HCT116 (cell line): ENCODE results near the gene COL20A1. TPM values are rescaled to one million over a fixed set of nuclear protein-coding genes. Genes with fewer than 3 reads are reported as not detected.

Experiments used
- ATAC-seq: fragments of 200-7000 bp; cut with Tn5 transposase; 2 replicates; pipeline ENCODE4 v1.9.1; 2020; ENCODE audit warnings: mild to moderate bottlenecking, moderate library complexity
- BruUV-seq: library from RNA; stranded (reverse); fragments of 400-500 nt; replicated peaks from 2 replicates; lab custom pipeline; 2021; lab: Mats Ljungman, UMichigan
- CTCF ChIA-PET: fragments of 300-600 bp; sonication (Branson Sonifier 250); formaldehyde crosslinking; loops from one replicate; lab custom pipeline; 2021; ENCODE audit warnings: antibody characterized with exemption; lab: Charles Lee
- POLR2A ChIA-PET: fragments of 300-600, 350-600 bp; sonication (Branson Sonifier 250); formaldehyde crosslinking; loops from one replicate; lab custom pipeline; 2021; ENCODE audit warnings: antibody characterized with exemption; lab: Charles Lee
- RAD21 ChIA-PET, 2 experiments: fragments of 300-600 bp; sonication (Branson Sonifier 250); formaldehyde crosslinking; loops; one replicate each; lab custom pipeline; 2023; ENCODE audit warnings: low total read pairs in 2 of 2; ENCODE audit not compliant: uncharacterized antibody in 2 of 2, unreplicated experiment in 2 of 2, low non-redundant PET in 1 of 2; lab: Charles Lee
- DNase-seq: peaks from one replicate; pipeline ENCODE4 v3.0.0-alpha.2; 2010; ENCODE audit warnings: low read depth, low spot score
- H2AFZ ChIP-seq: fragments of 200-600 bp; shearing (Covaris generic), sonication (generic); 2 replicates; pipeline ENCODE4 v1.6.1; 2017; ENCODE audit warnings: low read depth, mixed run types, mixed read lengths, antibody characterized with exemption, low read length; ENCODE audit not compliant: poor library complexity, severe bottlenecking
- H3K27ac ChIP-seq: 2 replicates; pipeline ENCODE4 v1.5.1; 2012; ENCODE audit warnings: low read depth, low read length
- H3K27me3 ChIP-seq: fragments of 200-600 bp; sonication (generic); 2 replicates; pipeline ENCODE4 v1.6.1; 2016; ENCODE audit warnings: mixed run types, low read length, mixed read lengths; ENCODE audit not compliant: insufficient read depth
- H3K36me3 ChIP-seq, 2 experiments: fragments of 200-500 bp in 1 of 2; fragments of 200-600 bp in 1 of 2; sonication (Bioruptor generic) in 1 of 2; sonication (generic) in 1 of 2; 2 replicates each; pipeline versions ENCODE4 v1.5.1 to v1.6.1; 2014 to 2016; ENCODE audit warnings: low read length in 2 of 2, inconsistent platforms in 1 of 2, mixed read lengths in 1 of 2, mixed run types in 1 of 2; ENCODE audit not compliant: insufficient read depth in 2 of 2, control insufficient read depth in 1 of 2
- H3K4me1 ChIP-seq, 2 experiments: fragments of 200-600 bp in 1 of 2; sonication (generic) in 1 of 2; 2 replicates each; pipeline versions ENCODE4 v1.5.1 to v1.6.1; 2012 to 2017; ENCODE audit warnings: low read length in 2 of 2, inconsistent platforms in 1 of 2, mild to moderate bottlenecking in 1 of 2, mixed read lengths in 1 of 2, mixed run types in 1 of 2, moderate library complexity in 1 of 2; ENCODE audit not compliant: insufficient read depth in 2 of 2, control insufficient read depth in 1 of 2
- H3K4me2 ChIP-seq: fragments of 200-600 bp; sonication (generic); 2 replicates; pipeline ENCODE4 v1.6.1; 2017; ENCODE audit warnings: mixed run types, low read length, mixed read lengths
- H3K4me3 ChIP-seq, 2 experiments: fragments of 200-600 bp in 1 of 2; sonication (generic) in 1 of 2; replicated peaks in 1 of 2; 2 replicates each; pipeline ENCODE4 v1.5.1; 2011 to 2016; ENCODE audit warnings: low read length in 2 of 2, control low read depth in 1 of 2, low read depth in 1 of 2, mild to moderate bottlenecking in 1 of 2, mixed read lengths in 1 of 2, mixed run types in 1 of 2
- H3K79me2 ChIP-seq: fragments of 200-600 bp; sonication (generic); 2 replicates; pipeline ENCODE4 v1.6.1; 2017; ENCODE audit warnings: mild to moderate bottlenecking, mixed run types, low read length, moderate library complexity, mixed read lengths; ENCODE audit not compliant: insufficient read depth
- H3K9ac ChIP-seq: fragments of 200-600 bp; sonication (generic); 2 replicates; pipeline ENCODE4 v1.6.1; 2016; ENCODE audit warnings: low read length, mixed read lengths
- H3K9me2 ChIP-seq: fragments of 200-600 bp; sonication (generic), shearing (Covaris generic); 2 replicates; pipeline ENCODE4 v1.6.1; 2017; ENCODE audit warnings: mixed run types, mild to moderate bottlenecking, moderate library complexity; ENCODE audit not compliant: insufficient read depth
- H3K9me3 ChIP-seq, 2 experiments: fragments of 200-500 bp in 1 of 2; fragments of 200-600 bp in 1 of 2; sonication (Bioruptor generic) in 1 of 2; sonication (generic) in 1 of 2; 2 replicates each; pipeline ENCODE4 v1.6.1; 2014 to 2017; ENCODE audit warnings: low read length in 2 of 2, mixed read lengths in 2 of 2, inconsistent platforms in 1 of 2, low read depth in 1 of 2, mild to moderate bottlenecking in 1 of 2, mixed run types in 1 of 2, moderate library complexity in 1 of 2; ENCODE audit not compliant: control insufficient read depth in 1 of 2, insufficient read depth in 1 of 2
- H4K20me1 ChIP-seq: fragments of 200-600 bp; sonication (generic), shearing (Covaris generic); 2 replicates; pipeline ENCODE4 v1.6.1; 2017; ENCODE audit warnings: mixed run types, mild to moderate bottlenecking, moderate library complexity; ENCODE audit not compliant: insufficient read depth
- EGR1 ChIP-seq: IDR thresholded peaks from 2 replicates; pipeline ENCODE4 v1.6.1; 2012; ENCODE audit warnings: low read depth
- ELF1 ChIP-seq: IDR thresholded peaks from 2 replicates; pipeline ENCODE4 v1.6.1; 2012; ENCODE audit warnings: low read depth, borderline replicate concordance
- POLR2A ChIP-seq: IDR thresholded peaks from 2 replicates; pipeline ENCODE4 v1.7.0; 2011; ENCODE audit warnings: borderline replicate concordance; ENCODE audit not compliant: insufficient read depth, insufficient read length; ENCODE audit errors: extremely low read depth
- SIN3A ChIP-seq: IDR thresholded peaks from 2 replicates; pipeline ENCODE4 v1.6.1; 2012; ENCODE audit warnings: low read depth
- SP1 ChIP-seq: IDR thresholded peaks from 2 replicates; pipeline ENCODE4 v1.6.1; 2012; ENCODE audit warnings: low read depth
- SRF ChIP-seq: IDR thresholded peaks from 2 replicates; pipeline ENCODE4 v1.6.1; 2012; ENCODE audit warnings: low read depth
- TCF7L2 ChIP-seq: IDR thresholded peaks from 2 replicates; pipeline ENCODE4 v1.7.0; 2011; ENCODE audit warnings: borderline replicate concordance, inconsistent platforms; ENCODE audit not compliant: insufficient read depth, insufficient read length; ENCODE audit errors: extremely low read depth
- ZNF274 ChIP-seq: fragments of 200-500 bp; sonication (Bioruptor generic); IDR thresholded peaks from 2 replicates; pipeline ENCODE4 v1.6.1; 2014; ENCODE audit warnings: mild to moderate bottlenecking, low read depth, low read length, inconsistent platforms
- intact Hi-C: fragments of 100-400 bp; cut with micrococcal nuclease; formaldehyde crosslinking; loops from 2 replicates; pipeline ENCODE4 v1.10.0; 2022
- total RNA-seq: library from RNA; stranded (reverse); gene quantifications from one replicate; pipeline ENCODE4 v1.2.1, GENCODE V29; 2021; ENCODE audit not compliant: unreplicated experiment
- TF ChIP-seq, protein P1 (sequence below): IDR thresholded peaks from 2 replicates; pipeline ENCODE4 v1.6.1; 2012
- TF ChIP-seq, protein P2 (sequence below): IDR thresholded peaks from 2 replicates; pipeline ENCODE4 v1.6.1; 2012; ENCODE audit warnings: low read depth
- TF ChIP-seq, protein P3 (sequence below): IDR thresholded peaks from 2 replicates; pipeline ENCODE4 v1.6.1; 2012

The COL20A1 gene
- total RNA-seq, 1 experiment from 2014 or later = 0.34 TPM

- Histone ChIP-seq H3K9me3 (no peaks in the 10 kb centered on the region), H3K4me3 (no peak overlapping the region), H3K36me3 (no peaks in the 10 kb centered on the region), H3K27ac (no peak overlapping the region), H3K9me2 (no peaks in the 10 kb centered on the region), H2AFZ (no peak overlapping the region), H3K27me3 (0 out of 2 replicates have a peak, but pooled peaks cover 7% of the 10 kb centered on the region), H4K20me1 (no peaks in the 10 kb centered on the region), H3K79me2 (no peaks in the 10 kb centered on the region), H3K4me1 (no peaks in the 10 kb centered on the region), H3K4me2 (no peak overlapping the region), H3K9ac (no peak overlapping the region)
- ChIA-PET CTCF (interaction anchor here (0.8 to 3.1 kb wide), 4 partner anchors 73 to 665 kb away, joined by 3 to 55 read pairs (median 5); no protein-coding TSS in a partner anchor), RAD21 (interaction anchor here (2.2 to 2.3 kb wide), 2 partner anchors 74 kb away, joined by 5 to 9 read pairs; no protein-coding TSS in a partner anchor), POLR2A (no interaction called here)
- ATAC-seq (no peak), DNase-seq (no peak)
- intact Hi-C loops = no loop called here
- BruUV-seq = no TSS peak
- TF ChIP-seq, protein P1, sequence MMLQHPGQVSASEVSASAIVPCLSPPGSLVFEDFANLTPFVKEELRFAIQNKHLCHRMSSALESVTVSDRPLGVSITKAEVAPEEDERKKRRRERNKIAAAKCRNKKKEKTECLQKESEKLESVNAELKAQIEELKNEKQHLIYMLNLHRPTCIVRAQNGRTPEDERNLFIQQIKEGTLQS = no peak
- TF ChIP-seq POLR2A (no peak), SRF (no peak), TCF7L2 (no peak), ELF1 (no peak), ZNF274 (no peak), SP1 (no peak), EGR1 (no peak), SIN3A (no peak)
- TF ChIP-seq, protein P2, sequence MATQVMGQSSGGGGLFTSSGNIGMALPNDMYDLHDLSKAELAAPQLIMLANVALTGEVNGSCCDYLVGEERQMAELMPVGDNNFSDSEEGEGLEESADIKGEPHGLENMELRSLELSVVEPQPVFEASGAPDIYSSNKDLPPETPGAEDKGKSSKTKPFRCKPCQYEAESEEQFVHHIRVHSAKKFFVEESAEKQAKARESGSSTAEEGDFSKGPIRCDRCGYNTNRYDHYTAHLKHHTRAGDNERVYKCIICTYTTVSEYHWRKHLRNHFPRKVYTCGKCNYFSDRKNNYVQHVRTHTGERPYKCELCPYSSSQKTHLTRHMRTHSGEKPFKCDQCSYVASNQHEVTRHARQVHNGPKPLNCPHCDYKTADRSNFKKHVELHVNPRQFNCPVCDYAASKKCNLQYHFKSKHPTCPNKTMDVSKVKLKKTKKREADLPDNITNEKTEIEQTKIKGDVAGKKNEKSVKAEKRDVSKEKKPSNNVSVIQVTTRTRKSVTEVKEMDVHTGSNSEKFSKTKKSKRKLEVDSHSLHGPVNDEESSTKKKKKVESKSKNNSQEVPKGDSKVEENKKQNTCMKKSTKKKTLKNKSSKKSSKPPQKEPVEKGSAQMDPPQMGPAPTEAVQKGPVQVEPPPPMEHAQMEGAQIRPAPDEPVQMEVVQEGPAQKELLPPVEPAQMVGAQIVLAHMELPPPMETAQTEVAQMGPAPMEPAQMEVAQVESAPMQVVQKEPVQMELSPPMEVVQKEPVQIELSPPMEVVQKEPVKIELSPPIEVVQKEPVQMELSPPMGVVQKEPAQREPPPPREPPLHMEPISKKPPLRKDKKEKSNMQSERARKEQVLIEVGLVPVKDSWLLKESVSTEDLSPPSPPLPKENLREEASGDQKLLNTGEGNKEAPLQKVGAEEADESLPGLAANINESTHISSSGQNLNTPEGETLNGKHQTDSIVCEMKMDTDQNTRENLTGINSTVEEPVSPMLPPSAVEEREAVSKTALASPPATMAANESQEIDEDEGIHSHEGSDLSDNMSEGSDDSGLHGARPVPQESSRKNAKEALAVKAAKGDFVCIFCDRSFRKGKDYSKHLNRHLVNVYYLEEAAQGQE = no peak
- TF ChIP-seq, protein P3, sequence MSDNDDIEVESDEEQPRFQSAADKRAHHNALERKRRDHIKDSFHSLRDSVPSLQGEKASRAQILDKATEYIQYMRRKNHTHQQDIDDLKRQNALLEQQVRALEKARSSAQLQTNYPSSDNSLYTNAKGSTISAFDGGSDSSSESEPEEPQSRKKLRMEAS = no peak
These were observed 15.4 kb downstream of the COL20A1 start for GRCh38 chr20:63308218-63308911.
